SU-DHL-6 (cell line): ENCODE data around the gene ARMS2.

ENCODE experiments used
- H2AFZ ChIP-seq: fragments of 200-600 bp; sonication (generic); 2 replicates; pipeline ENCODE4 v1.6.1; 2014; ENCODE audit warnings: low read depth, mild to moderate bottlenecking, moderate library complexity, mixed read lengths, antibody characterized with exemption, low read length; ENCODE audit not compliant: severe bottlenecking
- H3F3A ChIP-seq: fragments of 200-600 bp; shearing (Covaris generic); 2 replicates; pipeline ENCODE4 v1.6.0; 2016; ENCODE audit warnings: antibody characterized with exemption, mild to moderate bottlenecking; ENCODE audit not compliant: insufficient read depth
- H3K27ac ChIP-seq: fragments of 200-600 bp; sonication (generic); 2 replicates; pipeline ENCODE4 v1.5.1; 2016; ENCODE audit warnings: low read depth, mild to moderate bottlenecking, low read length, moderate library complexity, mixed read lengths
- H3K27me3 ChIP-seq: fragments of 200-600 bp; sonication (generic), shearing (Covaris generic); 2 replicates; pipeline ENCODE4 v1.6.0; 2014; ENCODE audit warnings: mild to moderate bottlenecking, low read length
- H3K36me3 ChIP-seq: fragments of 200-600 bp; sonication (generic); 2 replicates; pipeline ENCODE4 v1.6.1; 2014; ENCODE audit warnings: mild to moderate bottlenecking, low read length, mixed read lengths
- H3K4me2 ChIP-seq: fragments of 300-600, 200-600 bp; shearing (Covaris generic), sonication (generic); 2 replicates; pipeline ENCODE4 v1.6.0; 2014; ENCODE audit warnings: low read length, low read depth, mild to moderate bottlenecking; ENCODE audit not compliant: poor library complexity, severe bottlenecking
- H3K4me3 ChIP-seq: fragments of 200-600 bp; sonication (generic); 2 replicates; pipeline ENCODE4 v1.5.1; 2014; ENCODE audit warnings: antibody characterized with exemption, low read length, mild to moderate bottlenecking, mixed read lengths; ENCODE audit not compliant: insufficient read depth, poor library complexity, severe bottlenecking
- H3K79me2 ChIP-seq: fragments of 200-600 bp; sonication (generic); 2 replicates; pipeline ENCODE4 v1.6.1; 2014; ENCODE audit warnings: mild to moderate bottlenecking, low read length, moderate library complexity; ENCODE audit not compliant: insufficient read depth
- H3K9ac ChIP-seq: fragments of 200-600 bp; sonication (generic); 2 replicates; pipeline ENCODE4 v1.7.0; 2014; ENCODE audit warnings: mild to moderate bottlenecking, low read length
- H3K9me2 ChIP-seq: fragments of 200-600 bp; sonication (generic); replicated peaks from 2 replicates; pipeline ENCODE4 v1.6.1; 2014; ENCODE audit warnings: low read length; ENCODE audit not compliant: insufficient read depth
- H3K9me3 ChIP-seq: fragments of 200-600 bp; sonication (generic); 2 replicates; pipeline ENCODE4 v1.6.1; 2014; ENCODE audit warnings: low read length, mixed read lengths; ENCODE audit not compliant: insufficient read depth
- H4K20me1 ChIP-seq: fragments of 200-600 bp; sonication (generic); 2 replicates; pipeline ENCODE4 v1.6.1; 2014; ENCODE audit warnings: low read depth, mild to moderate bottlenecking, antibody characterized with exemption, low read length, moderate library complexity, mixed read lengths
- CTCF ChIP-seq: fragments of 200-600 bp; sonication (generic); IDR thresholded peaks from one replicate; pipeline ENCODE4 v1.5.1; 2017; ENCODE audit warnings: antibody characterized with exemption, mild to moderate bottlenecking, low read length, moderate library complexity; ENCODE audit not compliant: insufficient read depth, poor library complexity, severe bottlenecking
- EZH2phosphoT487 ChIP-seq: fragments of 200-600 bp; sonication (generic), shearing (Covaris generic); conservative IDR thresholded peaks from 2 replicates; pipeline ENCODE4 v1.6.1; 2018; ENCODE audit warnings: mild to moderate bottlenecking, antibody characterized with exemption, low read length, moderate library complexity, mixed read lengths

Gene ARMS2

GRCh38 chr10:122448600-122448999, 5.9 kb upstream of the ARMS2 start:
- Histone ChIP-seq H3K36me3 (no peaks in the 10 kb centered on the region), H3K27ac (no peak overlapping the region), H3K9me3 (no peaks in the 10 kb centered on the region), H3K27me3 (no peaks in the 10 kb centered on the region), H3K79me2 (no peaks in the 10 kb centered on the region), H3K9me2 (no peaks in the 10 kb centered on the region), H3K9ac (no peak overlapping the region), H3F3A (no peaks in the 10 kb centered on the region), H2AFZ (no peak overlapping the region), H3K4me2 (no peak overlapping the region), H3K4me3 (no peak overlapping the region), H4K20me1 (no peaks in the 10 kb centered on the region)
- no peak for TF ChIP-seq CTCF
- no peak for TF ChIP-seq EZH2phosphoT487

- Histone ChIP-seq H3K27me3 (no peaks in the 10 kb centered on the region), H3K4me3 (no peak overlapping the region), H3K9ac (no peak overlapping the region), H3K4me2 (no peak overlapping the region), H3K9me2 (no peaks in the 10 kb centered on the region), H3K79me2 (no peaks in the 10 kb centered on the region), H3K27ac (no peak overlapping the region), H3K9me3 (no peaks in the 10 kb centered on the region), H2AFZ (no peak overlapping the region), H3K36me3 (no peaks in the 10 kb centered on the region), H4K20me1 (no peaks in the 10 kb centered on the region), H3F3A (no peaks in the 10 kb centered on the region)
- TF ChIP-seq CTCF = no peak
These were observed 5.3 kb upstream of the ARMS2 start for GRCh38 chr10:122449153-122449552.

- H3K27ac ChIP-seq = no peak overlapping the region
- H3K27me3 ChIP-seq = no peaks in the 10 kb centered on the region
- H2AFZ ChIP-seq = no peak overlapping the region
- no peaks in the 10 kb centered on the region for H3K9me2 ChIP-seq
- TF ChIP-seq CTCF = no peak
- TF ChIP-seq EZH2phosphoT487 = no peak
- no peak overlapping the region for H3K9ac ChIP-seq
- no peaks in the 10 kb centered on the region for H3K36me3 ChIP-seq
- H3K79me2 ChIP-seq = no peaks in the 10 kb centered on the region
- H3K4me2 ChIP-seq = no peak overlapping the region
- no peaks in the 10 kb centered on the region for H3K9me3 ChIP-seq
- H3F3A ChIP-seq = no peaks in the 10 kb centered on the region
- no peaks in the 10 kb centered on the region for H4K20me1 ChIP-seq
- no peak overlapping the region for H3K4me3 ChIP-seq
These were observed 4.0 kb upstream of the ARMS2 start for GRCh38 chr10:122450353-122450990.
